HL-60 (cell line): ENCODE measurements around the gene LPAR4.
"Not testable (repeated sequence)": the region's sequence is repeated elsewhere in the genome, so short reads cannot be mapped to it uniquely, and the experiment has no call there.

Experiments
- DNase-seq, 2 experiments: peaks; one replicate each; pipeline ENCODE4 v3.0.0-alpha.2; 2010 to 2020; ENCODE audit warnings: low read depth in 1 of 2, low spot score in 1 of 2
- H3K27ac ChIP-seq: fragments of 250-450 bp; sonication (Bioruptor Pico); replicated peaks from 2 replicates; pipeline ENCODE4 v1.5.1; 2020; ENCODE audit warnings: mild to moderate bottlenecking, moderate library complexity
- H3K27me3 ChIP-seq: fragments of 250-450 bp; sonication (Bioruptor Pico); 2 replicates; pipeline ENCODE4 v1.5.1; 2021; ENCODE audit warnings: mild to moderate bottlenecking, moderate library complexity; ENCODE audit not compliant: insufficient read depth, poor library complexity, severe bottlenecking
- H3K4me3 ChIP-seq: replicated peaks from 2 replicates; pipeline ENCODE4 v1.5.1; 2011; ENCODE audit warnings: mild to moderate bottlenecking, control low read depth, low read length; ENCODE audit not compliant: insufficient read depth
- CTCF ChIP-seq: IDR thresholded peaks from one replicate; pipeline ENCODE4 v1.5.1; 2011; ENCODE audit warnings: low read length, control low read depth, inconsistent platforms; ENCODE audit not compliant: insufficient read depth
- GABPA ChIP-seq: IDR thresholded peaks from 2 replicates; pipeline ENCODE4 v1.6.1; 2012; ENCODE audit warnings: low read depth
- POLR2AphosphoS5 ChIP-seq: IDR thresholded peaks from 2 replicates; pipeline ENCODE4 v1.6.1; 2012; ENCODE audit warnings: low read depth
- REST ChIP-seq: IDR thresholded peaks from 2 replicates; pipeline ENCODE4 v1.6.1; 2012; ENCODE audit warnings: low read depth; ENCODE audit not compliant: insufficient replicate concordance
- SPI1 ChIP-seq: IDR thresholded peaks from 2 replicates; pipeline ENCODE4 v1.6.1; 2012; ENCODE audit warnings: low read depth, mild to moderate bottlenecking, borderline replicate concordance

Gene LPAR4

GRCh38 chrX:78769946-78770345 is 22.4 kb downstream of the LPAR4 start:
- no peak for TF ChIP-seq POLR2AphosphoS5
- Histone ChIP-seq H3K27ac (no peak overlapping the region), H3K27me3 (no peaks in the 10 kb centered on the region), H3K4me3 (no peak overlapping the region)
- DNase-seq = no peak

GRCh38 chrX:78796916-78797315 is 49.4 kb downstream of the LPAR4 start:
- H3K27ac ChIP-seq = peak overlapping the region; percentile 44
- TF ChIP-seq SPI1 (no peak), POLR2AphosphoS5 (peak; percentile 71)
- H3K4me3 ChIP-seq = no peak overlapping the region
- no peaks in the 10 kb centered on the region for H3K27me3 ChIP-seq
- peak; percentile 37 to 88 for DNase-seq

GRCh38 chrX:78800114-78800513 is 52.6 kb downstream of the LPAR4 start:
- Histone ChIP-seq H3K27ac (no peak overlapping the region), H3K27me3 (no peaks in the 10 kb centered on the region), H3K4me3 (no peak overlapping the region)
- TF ChIP-seq GABPA (no peak), CTCF (no peak), REST (no peak), POLR2AphosphoS5 (no peak), SPI1 (no peak)
- DNase-seq = no peak

- H3K27me3 ChIP-seq = no peaks in the 10 kb centered on the region
- H3K27ac ChIP-seq = no peak overlapping the region
- no peak overlapping the region for H3K4me3 ChIP-seq
- no peak for DNase-seq
- no peak for TF ChIP-seq REST
- no peak for TF ChIP-seq CTCF
Observed at GRCh38 chrX:78800694-78801093, 53.2 kb downstream of the LPAR4 start.

GRCh38 chrX:78801522-78801921 is 54.0 kb downstream of the LPAR4 start:
- TF ChIP-seq CTCF (no peak), SPI1 (no peak), POLR2AphosphoS5 (no peak), REST (no peak)
- no peak overlapping the region for H3K27ac ChIP-seq
- H3K27me3 ChIP-seq = no peaks in the 10 kb centered on the region
- DNase-seq = no peak
- no peak overlapping the region for H3K4me3 ChIP-seq

GRCh38 chrX:78802526-78802925 is 55.0 kb downstream of the LPAR4 start:
- not testable (repeated sequence) for H3K27me3 ChIP-seq, H3K4me3 ChIP-seq, DNase-seq, H3K27ac ChIP-seq
